Fibroblast of pulmonary artery (primary cell): ENCODE data around the gene CCDC86.

Experiments
- DNase-seq: peaks from one replicate; pipeline ENCODE4 v3.0.0-alpha.2; 2010; ENCODE audit warnings: low read depth
- H3K4me3 ChIP-seq: replicated peaks from 2 replicates; pipeline ENCODE4 v1.5.1; 2011; ENCODE audit warnings: low read depth, mild to moderate bottlenecking, control low read depth, low read length, moderate library complexity
- TF ChIP-seq, protein P1 (sequence below): IDR thresholded peaks from 2 replicates; pipeline ENCODE4 v1.5.1; 2011; ENCODE audit warnings: mild to moderate bottlenecking, control low read depth, low read length, inconsistent platforms; ENCODE audit errors: missing control alignments

The CCDC86 gene

DNA sequence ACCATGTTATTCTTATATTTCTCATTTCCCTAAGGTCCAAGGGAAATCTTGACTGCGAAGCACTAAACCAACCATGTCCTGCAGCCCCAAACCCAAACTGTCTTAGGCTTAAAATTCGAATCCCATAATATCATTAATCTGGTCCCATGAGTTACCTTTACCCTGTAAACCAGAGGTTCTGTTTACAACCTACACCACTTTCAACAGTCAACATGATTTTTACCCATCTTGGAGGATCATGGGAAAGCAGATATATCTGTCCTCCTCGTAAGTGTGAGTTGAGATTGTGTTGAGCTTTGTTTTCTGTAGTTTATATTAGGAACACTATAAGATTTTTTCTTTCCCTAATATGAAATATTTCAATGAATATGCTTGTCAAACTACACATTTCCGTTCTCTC lies 58.1 kb downstream of the CCDC86 start:
- DNase-seq = no peak
- TF ChIP-seq, protein P1, sequence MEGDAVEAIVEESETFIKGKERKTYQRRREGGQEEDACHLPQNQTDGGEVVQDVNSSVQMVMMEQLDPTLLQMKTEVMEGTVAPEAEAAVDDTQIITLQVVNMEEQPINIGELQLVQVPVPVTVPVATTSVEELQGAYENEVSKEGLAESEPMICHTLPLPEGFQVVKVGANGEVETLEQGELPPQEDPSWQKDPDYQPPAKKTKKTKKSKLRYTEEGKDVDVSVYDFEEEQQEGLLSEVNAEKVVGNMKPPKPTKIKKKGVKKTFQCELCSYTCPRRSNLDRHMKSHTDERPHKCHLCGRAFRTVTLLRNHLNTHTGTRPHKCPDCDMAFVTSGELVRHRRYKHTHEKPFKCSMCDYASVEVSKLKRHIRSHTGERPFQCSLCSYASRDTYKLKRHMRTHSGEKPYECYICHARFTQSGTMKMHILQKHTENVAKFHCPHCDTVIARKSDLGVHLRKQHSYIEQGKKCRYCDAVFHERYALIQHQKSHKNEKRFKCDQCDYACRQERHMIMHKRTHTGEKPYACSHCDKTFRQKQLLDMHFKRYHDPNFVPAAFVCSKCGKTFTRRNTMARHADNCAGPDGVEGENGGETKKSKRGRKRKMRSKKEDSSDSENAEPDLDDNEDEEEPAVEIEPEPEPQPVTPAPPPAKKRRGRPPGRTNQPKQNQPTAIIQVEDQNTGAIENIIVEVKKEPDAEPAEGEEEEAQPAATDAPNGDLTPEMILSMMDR = no peak
- H3K4me3 ChIP-seq = no peak overlapping the region
